Measurements from ENCODE around the gene MEGF10. TPM values are rescaled to one million over a fixed set of nuclear protein-coding genes. Genes with fewer than 3 reads are reported as not detected.

The MEGF10 gene
- total RNA-seq, 1 experiment from 2014 or later: not detected

DNA sequence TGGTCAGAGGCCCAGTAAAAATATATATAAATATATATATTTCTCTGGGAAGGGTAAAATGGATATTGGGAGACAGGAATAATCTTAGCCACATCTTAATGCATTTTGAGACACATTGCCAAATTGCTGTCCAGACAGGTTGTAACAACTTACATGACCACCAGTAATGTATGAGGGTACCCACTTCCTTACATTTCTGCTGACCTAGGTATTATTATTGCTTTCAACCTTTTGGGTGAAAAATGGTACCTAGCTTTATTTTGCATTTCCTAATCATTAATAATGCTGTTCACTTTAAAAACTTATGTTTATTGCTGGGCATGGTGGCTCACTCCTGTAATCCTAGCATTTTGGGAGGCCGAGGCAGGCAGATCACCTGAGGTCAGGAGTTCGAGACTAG is 61.5 kb downstream of the MEGF10 start:
- no peaks in the 10 kb centered on the region for H3K79me2 ChIP-seq (ENCODE audit: low read depth)
- CTCF ChIA-PET: no interaction called here
- no peaks in the 10 kb centered on the region for H3F3A ChIP-seq (ENCODE audit: insufficient read depth, low read depth)
- intact Hi-C loops (cut with micrococcal nuclease; ENCODE audit: unreplicated experiment): no loop called here
- POLR2A ChIA-PET (ENCODE audit: unreplicated experiment): no interaction called here
- H3K4me2 ChIP-seq: no peak overlapping the region
- no peaks in the 10 kb centered on the region for H4K20me1 ChIP-seq (ENCODE audit: insufficient read depth)
- H2AFZ ChIP-seq: no peak overlapping the region
- DNase-seq: no peak
- no peaks in the 10 kb centered on the region for H3K27me3 ChIP-seq (ENCODE audit: insufficient read depth, low read depth)
- H3K4me1 ChIP-seq (replicated peaks; ENCODE audit: insufficient read depth): no peaks in the 10 kb centered on the region
- no TSS peak for BruUV-seq (replicated peaks)
- no peak overlapping the region for H3K27ac ChIP-seq
- no peak overlapping the region for H3K4me3 ChIP-seq
- TF ChIP-seq, protein P1, sequence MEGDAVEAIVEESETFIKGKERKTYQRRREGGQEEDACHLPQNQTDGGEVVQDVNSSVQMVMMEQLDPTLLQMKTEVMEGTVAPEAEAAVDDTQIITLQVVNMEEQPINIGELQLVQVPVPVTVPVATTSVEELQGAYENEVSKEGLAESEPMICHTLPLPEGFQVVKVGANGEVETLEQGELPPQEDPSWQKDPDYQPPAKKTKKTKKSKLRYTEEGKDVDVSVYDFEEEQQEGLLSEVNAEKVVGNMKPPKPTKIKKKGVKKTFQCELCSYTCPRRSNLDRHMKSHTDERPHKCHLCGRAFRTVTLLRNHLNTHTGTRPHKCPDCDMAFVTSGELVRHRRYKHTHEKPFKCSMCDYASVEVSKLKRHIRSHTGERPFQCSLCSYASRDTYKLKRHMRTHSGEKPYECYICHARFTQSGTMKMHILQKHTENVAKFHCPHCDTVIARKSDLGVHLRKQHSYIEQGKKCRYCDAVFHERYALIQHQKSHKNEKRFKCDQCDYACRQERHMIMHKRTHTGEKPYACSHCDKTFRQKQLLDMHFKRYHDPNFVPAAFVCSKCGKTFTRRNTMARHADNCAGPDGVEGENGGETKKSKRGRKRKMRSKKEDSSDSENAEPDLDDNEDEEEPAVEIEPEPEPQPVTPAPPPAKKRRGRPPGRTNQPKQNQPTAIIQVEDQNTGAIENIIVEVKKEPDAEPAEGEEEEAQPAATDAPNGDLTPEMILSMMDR (conservative IDR thresholded peaks at IDR 0.05): no peak
- no peak for TF ChIP-seq EZH2 (IDR thresholded peaks at IDR 0.05; ENCODE audit: low read depth)
- H3K36me3 ChIP-seq (ENCODE audit: low read depth): no peaks in the 10 kb centered on the region
- H3K9me3 ChIP-seq (ENCODE audit: insufficient read depth, low read depth): no peaks in the 10 kb centered on the region
- no peaks in the 10 kb centered on the region for H3K9me2 ChIP-seq (ENCODE audit: insufficient read depth)

- Histone ChIP-seq H2AFZ (no peak overlapping the region), H3K9me2 (ENCODE audit: insufficient read depth) (no peaks in the 10 kb centered on the region), H3K79me2 (ENCODE audit: low read depth) (no peaks in the 10 kb centered on the region), H3K27ac (no peak overlapping the region), H3K4me1 (replicated peaks; ENCODE audit: insufficient read depth) (no peaks in the 10 kb centered on the region), H3K4me3 (no peak overlapping the region), H3K36me3 (ENCODE audit: low read depth) (no peaks in the 10 kb centered on the region), H4K20me1 (ENCODE audit: insufficient read depth) (no peaks in the 10 kb centered on the region), H3K27me3 (ENCODE audit: insufficient read depth, low read depth) (no peaks in the 10 kb centered on the region), H3F3A (ENCODE audit: insufficient read depth, low read depth) (no peaks in the 10 kb centered on the region), H3K9me3 (ENCODE audit: insufficient read depth, low read depth) (no peaks in the 10 kb centered on the region), H3K4me2 (no peak overlapping the region)
- TF ChIP-seq, protein P1 (conservative IDR thresholded peaks at IDR 0.05): no peak
- no peak for TF ChIP-seq EZH2 (IDR thresholded peaks at IDR 0.05; ENCODE audit: low read depth)
- ChIA-PET POLR2A (ENCODE audit: unreplicated experiment) (no interaction called here), CTCF (no interaction called here)
- intact Hi-C loops (cut with micrococcal nuclease; ENCODE audit: unreplicated experiment): no loop called here
- no TSS peak for BruUV-seq (replicated peaks)
- no peak for DNase-seq
Observed at GRCh38 chr5:127353327-127353726, 62.7 kb downstream of the MEGF10 start.

- Histone ChIP-seq H3K36me3 (ENCODE audit: low read depth) (no peaks in the 10 kb centered on the region), H3K9me3 (ENCODE audit: insufficient read depth, low read depth) (no peaks in the 10 kb centered on the region), H3K9me2 (ENCODE audit: insufficient read depth) (no peaks in the 10 kb centered on the region), H3K4me3 (no peak overlapping the region), H3K4me2 (no peak overlapping the region), H2AFZ (no peak overlapping the region), H3K27me3 (ENCODE audit: insufficient read depth, low read depth) (no peaks in the 10 kb centered on the region), H4K20me1 (ENCODE audit: insufficient read depth) (no peaks in the 10 kb centered on the region), H3F3A (ENCODE audit: insufficient read depth, low read depth) (no peaks in the 10 kb centered on the region), H3K27ac (no peak overlapping the region), H3K79me2 (ENCODE audit: low read depth) (no peaks in the 10 kb centered on the region), H3K4me1 (replicated peaks; ENCODE audit: insufficient read depth) (no peaks in the 10 kb centered on the region)
- peak in 1 of 2 experiments; percentile 10 for DNase-seq
- no TSS peak for BruUV-seq (replicated peaks)
- POLR2A ChIA-PET (ENCODE audit: unreplicated experiment): no interaction called here
- intact Hi-C loops (cut with micrococcal nuclease; ENCODE audit: unreplicated experiment): no loop called here
- CTCF ChIA-PET: no interaction called here
- TF ChIP-seq EZH2 (IDR thresholded peaks at IDR 0.05; ENCODE audit: low read depth): no peak
- TF ChIP-seq, protein P1 (conservative IDR thresholded peaks at IDR 0.05): no peak
Observed at GRCh38 chr5:127353796-127354195, 63.2 kb downstream of the MEGF10 start.

Measured in PC-9 (cell line).